H1 (cell line): Measurements from ENCODE around the gene OR11H6. TPM values are rescaled to one million over a fixed set of nuclear protein-coding genes. Genes with fewer than 3 reads are reported as not detected.

Experiments
- CHD2 ChIP-seq: IDR thresholded peaks from 2 replicates; pipeline ENCODE4 v1.6.1; 2012; ENCODE audit warnings: low read length, improper control_type of control experiment
- CHD7 ChIP-seq: fragments of 300-600 bp; sonication (generic); IDR thresholded peaks from 2 replicates; pipeline ENCODE4 v1.7.1; 2012; ENCODE audit warnings: low read length, moderate library complexity, mild to moderate bottlenecking, inconsistent platforms; ENCODE audit not compliant: insufficient replicate concordance
- CTBP2 ChIP-seq: IDR thresholded peaks from 2 replicates; pipeline ENCODE4 v1.7.0; 2011; ENCODE audit warnings: borderline replicate concordance, mild to moderate bottlenecking, moderate library complexity, mixed read lengths, low read length; ENCODE audit not compliant: insufficient read depth, insufficient read length
- EGR1 ChIP-seq: IDR thresholded peaks from 2 replicates; pipeline ENCODE4 v1.6.1; 2011; ENCODE audit warnings: low read depth, low read length, borderline replicate concordance
- EZH2 ChIP-seq: fragments of 200-600 bp; sonication (generic); IDR thresholded peaks from 2 replicates; pipeline ENCODE4 v1.7.1; 2012; ENCODE audit warnings: low read depth, mild to moderate bottlenecking, moderate library complexity, low read length, inconsistent platforms; ENCODE audit not compliant: severe bottlenecking
- HDAC6 ChIP-seq: IDR thresholded peaks from one replicate; pipeline ENCODE4 v1.7.1; 2012; ENCODE audit warnings: low read depth, mild to moderate bottlenecking, inconsistent platforms, low read length, moderate library complexity
- RNF2 ChIP-seq: fragments of 200-900, 300-1000 bp; sonication (generic); IDR thresholded peaks from 2 replicates; pipeline ENCODE4 v1.7.1; 2016; ENCODE audit warnings: borderline replicate concordance, low read depth, mild to moderate bottlenecking, antibody characterized with exemption, low read length; ENCODE audit not compliant: poor library complexity, severe bottlenecking; ENCODE audit errors: missing control alignments
- RXRA ChIP-seq: IDR thresholded peaks from 2 replicates; pipeline ENCODE4 v1.6.1; 2011; ENCODE audit warnings: low read depth, mild to moderate bottlenecking, low read length, moderate library complexity; ENCODE audit not compliant: insufficient read depth
- SIN3A ChIP-seq, 2 experiments: IDR thresholded peaks in 1 of 2; conservative IDR thresholded peaks in 1 of 2; 2 replicates each; pipeline ENCODE4 v1.6.1; 2011 to 2012; ENCODE audit warnings: low read length in 2 of 2, improper control_type of control experiment in 1 of 2, low read depth in 1 of 2, mild to moderate bottlenecking in 1 of 2
- SIX5 ChIP-seq: IDR thresholded peaks from 2 replicates; pipeline ENCODE4 v1.6.1; 2011; ENCODE audit warnings: mild to moderate bottlenecking, low read depth, low read length
- TBP ChIP-seq: IDR thresholded peaks from 2 replicates; pipeline ENCODE4 v1.6.1; 2011; ENCODE audit warnings: low read depth, low read length, improper control_type of control experiment
- polyA plus RNA-seq, 7 experiments: library from polyadenylated mRNA; depleted of rRNA in 3 of 7; stranded (reverse) in 5 of 7; unstranded in 2 of 7; fragments of >200 nt in 5 of 7; fragments of 200-250 nt in 2 of 7; gene quantifications; 1 replicate in 5 of 7; 2 replicates in 1 of 7; 4 replicates in 1 of 7; pipeline versions ENCODE4 v1.2.1 to v1.2.3, GENCODE V29; 2011 to 2013; ENCODE audit warnings: missing spikeins in 2 of 7, mixed read lengths in 2 of 7
- total RNA-seq: library from RNA; stranded (reverse); fragmentation: NEBNext Ultra II Directional; extraction: Animal tissue kit (Norgen Biotek cat#: 25700); gene quantifications from 2 replicates; pipeline ENCODE4 v1.2.1, GENCODE V29; 2021

The OR11H6 gene
- total and polyA plus RNA-seq, 2 of the 8 experiments (the other 6 are each of a cell fraction or from before 2014, with no cell fraction given), result not detected

- TF ChIP-seq CHD7 (no peak), EZH2 (no peak), CHD2 (no peak), RNF2 (no peak), SIX5 (no peak), EGR1 (no peak), HDAC6 (no peak), TBP (no peak), CTBP2 (no peak), RXRA (no peak), SIN3A (conservative IDR thresholded peaks at IDR 0.05 in 1 of 2, IDR thresholded peaks at IDR 0.05 in 1 of 2; ENCODE audit: low read depth in 1 of 2, low read length in 2 of 2) (no peak)
These were observed 50.6 kb downstream of the OR11H6 start (continued) for GRCh38 chr14:20274062-20274461.
